ENCODE measurements around the gene LTBP1. TPM values are rescaled to one million over a fixed set of nuclear protein-coding genes. Genes with fewer than 3 reads are reported as not detected.

Gene LTBP1
- total RNA-seq, 1 donor from 2014 or later = 327 TPM

DNA sequence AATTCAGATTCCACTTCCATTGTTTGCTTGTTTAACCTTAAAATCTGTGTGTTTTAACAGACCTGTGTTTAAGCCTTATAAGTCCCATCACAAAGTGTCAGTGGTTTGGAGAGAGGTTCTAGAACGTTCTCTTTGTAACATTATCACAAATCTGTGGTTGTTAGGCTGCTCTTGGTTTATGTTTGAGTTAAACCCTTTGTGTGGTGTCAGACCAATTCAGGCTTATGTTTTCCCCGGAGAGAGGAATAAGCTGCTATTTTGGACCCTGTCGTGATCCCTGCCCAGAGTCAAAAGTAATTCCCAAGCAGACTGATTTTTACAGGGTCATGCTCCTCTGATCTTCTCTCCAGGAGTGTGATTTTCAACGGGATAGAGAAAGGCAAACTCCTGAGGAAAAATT is 43.8 kb upstream of the LTBP1 start:
- DNase-seq (ENCODE audit: low spot score) = no peak
- H3K27me3 Mint-ChIP-seq (ENCODE audit: unreplicated experiment) = peaks cover 5% of the 10 kb centered on the region
- H3K36me3 Mint-ChIP-seq (ENCODE audit: low read depth, unreplicated experiment) = no peaks in the 10 kb centered on the region
- TF ChIP-seq, protein P1, sequence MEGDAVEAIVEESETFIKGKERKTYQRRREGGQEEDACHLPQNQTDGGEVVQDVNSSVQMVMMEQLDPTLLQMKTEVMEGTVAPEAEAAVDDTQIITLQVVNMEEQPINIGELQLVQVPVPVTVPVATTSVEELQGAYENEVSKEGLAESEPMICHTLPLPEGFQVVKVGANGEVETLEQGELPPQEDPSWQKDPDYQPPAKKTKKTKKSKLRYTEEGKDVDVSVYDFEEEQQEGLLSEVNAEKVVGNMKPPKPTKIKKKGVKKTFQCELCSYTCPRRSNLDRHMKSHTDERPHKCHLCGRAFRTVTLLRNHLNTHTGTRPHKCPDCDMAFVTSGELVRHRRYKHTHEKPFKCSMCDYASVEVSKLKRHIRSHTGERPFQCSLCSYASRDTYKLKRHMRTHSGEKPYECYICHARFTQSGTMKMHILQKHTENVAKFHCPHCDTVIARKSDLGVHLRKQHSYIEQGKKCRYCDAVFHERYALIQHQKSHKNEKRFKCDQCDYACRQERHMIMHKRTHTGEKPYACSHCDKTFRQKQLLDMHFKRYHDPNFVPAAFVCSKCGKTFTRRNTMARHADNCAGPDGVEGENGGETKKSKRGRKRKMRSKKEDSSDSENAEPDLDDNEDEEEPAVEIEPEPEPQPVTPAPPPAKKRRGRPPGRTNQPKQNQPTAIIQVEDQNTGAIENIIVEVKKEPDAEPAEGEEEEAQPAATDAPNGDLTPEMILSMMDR (IDR thresholded peaks at IDR 0.05; ENCODE audit: unreplicated experiment) = no peak
- H3K27ac Mint-ChIP-seq (ENCODE audit: unreplicated experiment) = no peak overlapping the region
- H3K9me3 Mint-ChIP-seq (ENCODE audit: unreplicated experiment) = no peaks in the 10 kb centered on the region
- no peak overlapping the region for H3K4me3 Mint-ChIP-seq (ENCODE audit: unreplicated experiment)
- H3K4me1 Mint-ChIP-seq (ENCODE audit: unreplicated experiment) = peaks cover 6% of the 10 kb centered on the region

DNA sequence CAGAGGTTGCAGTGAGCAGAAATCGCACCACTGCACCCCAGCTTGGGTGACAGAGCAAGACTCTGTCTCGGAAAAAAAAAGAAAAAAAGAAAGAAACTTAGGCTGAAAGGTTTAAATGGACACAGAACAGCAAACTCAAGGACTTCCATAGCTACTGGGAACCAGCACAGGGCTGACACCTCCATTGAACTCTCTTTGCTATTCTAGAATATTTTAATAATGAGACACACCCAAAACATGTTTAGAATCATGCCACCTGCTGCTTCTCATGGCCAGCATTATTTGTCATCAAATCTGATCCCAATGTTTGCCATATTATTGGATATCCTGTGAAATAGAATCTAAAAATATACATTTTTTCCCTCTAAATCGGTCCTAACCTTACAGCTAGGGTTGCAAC is 42.7 kb upstream of the LTBP1 start:
- H3K36me3 Mint-ChIP-seq (ENCODE audit: low read depth, unreplicated experiment) = no peaks in the 10 kb centered on the region
- H3K27ac Mint-ChIP-seq (ENCODE audit: unreplicated experiment) = no peak overlapping the region
- H3K9me3 Mint-ChIP-seq (ENCODE audit: unreplicated experiment) = no peaks in the 10 kb centered on the region
- peaks cover 3% of the 10 kb centered on the region for H3K27me3 Mint-ChIP-seq (ENCODE audit: unreplicated experiment)
- DNase-seq (ENCODE audit: low spot score) = no peak
- H3K4me3 Mint-ChIP-seq (ENCODE audit: unreplicated experiment) = no peak overlapping the region
- peaks cover 6% of the 10 kb centered on the region for H3K4me1 Mint-ChIP-seq (ENCODE audit: unreplicated experiment)
- TF ChIP-seq, protein P1 (IDR thresholded peaks at IDR 0.05; ENCODE audit: unreplicated experiment) = no peak

DNA sequence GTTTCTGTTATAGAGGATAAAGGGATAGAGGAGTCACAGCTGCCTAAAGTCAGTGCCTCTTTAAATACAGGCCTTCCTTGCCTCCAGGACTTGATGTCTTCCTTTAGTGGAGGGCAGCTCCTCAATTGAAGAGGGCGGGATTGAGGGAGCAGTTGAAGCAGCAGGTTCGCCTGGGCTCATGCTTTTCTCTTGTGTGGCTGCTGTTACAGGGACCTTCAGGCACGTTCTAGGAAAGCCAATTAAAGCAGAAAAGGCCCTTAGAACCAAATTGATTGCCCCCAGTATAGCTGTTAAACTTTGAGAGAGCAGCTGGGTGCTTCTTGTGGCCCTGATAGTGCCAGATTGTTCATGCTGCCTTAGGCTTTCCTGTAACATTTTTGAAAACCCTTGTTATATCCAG is 42.0 kb upstream of the LTBP1 start:
- TF ChIP-seq, protein P1 (IDR thresholded peaks at IDR 0.05; ENCODE audit: unreplicated experiment) = no peak
- H3K27ac Mint-ChIP-seq (ENCODE audit: unreplicated experiment) = no peak overlapping the region
- H3K27me3 Mint-ChIP-seq (ENCODE audit: unreplicated experiment) = peaks cover 3% of the 10 kb centered on the region
- DNase-seq (ENCODE audit: low spot score) = no peak
- no peaks in the 10 kb centered on the region for H3K9me3 Mint-ChIP-seq (ENCODE audit: unreplicated experiment)
- peaks cover 6% of the 10 kb centered on the region for H3K4me1 Mint-ChIP-seq (ENCODE audit: unreplicated experiment)
- H3K4me3 Mint-ChIP-seq (ENCODE audit: unreplicated experiment) = no peak overlapping the region
- H3K36me3 Mint-ChIP-seq (ENCODE audit: low read depth, unreplicated experiment) = no peaks in the 10 kb centered on the region

GRCh38 chr2:32905270-32905669 is 41.5 kb upstream of the LTBP1 start:
- Mint-ChIP-seq H3K4me3 (ENCODE audit: unreplicated experiment) (no peak overlapping the region), H3K9me3 (ENCODE audit: unreplicated experiment) (no peaks in the 10 kb centered on the region), H3K27me3 (ENCODE audit: unreplicated experiment) (peaks cover 3% of the 10 kb centered on the region), H3K27ac (ENCODE audit: unreplicated experiment) (no peak overlapping the region), H3K36me3 (ENCODE audit: low read depth, unreplicated experiment) (no peaks in the 10 kb centered on the region), H3K4me1 (ENCODE audit: unreplicated experiment) (peaks cover 6% of the 10 kb centered on the region)
- TF ChIP-seq, protein P1 (IDR thresholded peaks at IDR 0.05; ENCODE audit: unreplicated experiment) = no peak
- DNase-seq (ENCODE audit: low spot score) = no peak

- Mint-ChIP-seq H3K27ac (ENCODE audit: unreplicated experiment) (no peak overlapping the region), H3K36me3 (ENCODE audit: low read depth, unreplicated experiment) (no peaks in the 10 kb centered on the region), H3K9me3 (ENCODE audit: unreplicated experiment) (no peaks in the 10 kb centered on the region), H3K27me3 (ENCODE audit: unreplicated experiment) (peaks cover 2% of the 10 kb centered on the region), H3K4me1 (ENCODE audit: unreplicated experiment) (no peaks in the 10 kb centered on the region), H3K4me3 (ENCODE audit: unreplicated experiment) (no peak overlapping the region)
- TF ChIP-seq, protein P1 (IDR thresholded peaks at IDR 0.05; ENCODE audit: unreplicated experiment) = no peak
- no peak for DNase-seq (ENCODE audit: low spot score)
Observed at GRCh38 chr2:32910883-32911598, 35.7 kb upstream of the LTBP1 start.
